ENCODE results near the gene SCN5A.
"Not testable (repeated sequence)": the region's sequence is repeated elsewhere in the genome, so short reads cannot be mapped to it uniquely, and the experiment has no call there.

Gene SCN5A

GRCh38 chr3:38576526-38577370, 72.7 kb downstream of the SCN5A start:
- TF ChIP-seq JUND (IDR thresholded peaks at IDR 0.05; ENCODE audit: low read depth) = no peak

GRCh38 chr3:38576131-38576525, 73.4 kb downstream of the SCN5A start:
- DNase-seq (ENCODE audit: low read depth in 1 of 2, low spot score in 1 of 2) = no peak
- in situ Hi-C loops (cut with HindIII; ENCODE audit: low pct_unique_long_range_greater_than_20kb, low sequenced_read_pairs) = no loop called here
- no peak for TF ChIP-seq JUND (IDR thresholded peaks at IDR 0.05; ENCODE audit: low read depth)

More at GRCh38 chr3:38576526-38577370, 72.7 kb downstream of the SCN5A start:
- in situ Hi-C loops (cut with HindIII; ENCODE audit: low pct_unique_long_range_greater_than_20kb, low sequenced_read_pairs) = no loop called here
- no peak for DNase-seq (ENCODE audit: low read depth in 1 of 2, low spot score in 1 of 2)

GRCh38 chr3:38575279-38575843, 74.1 kb downstream of the SCN5A start:
- no peak for TF ChIP-seq JUND (IDR thresholded peaks at IDR 0.05; ENCODE audit: low read depth)
- in situ Hi-C loops (cut with HindIII; ENCODE audit: low pct_unique_long_range_greater_than_20kb, low sequenced_read_pairs) = no loop called here

GRCh38 chr3:38574411-38575278, 74.8 kb downstream of the SCN5A start:
- no peak for TF ChIP-seq JUND (IDR thresholded peaks at IDR 0.05; ENCODE audit: low read depth)
- DNase-seq (ENCODE audit: low read depth in 1 of 2, low spot score in 1 of 2) = no peak
- in situ Hi-C loops (cut with HindIII; ENCODE audit: low pct_unique_long_range_greater_than_20kb, low sequenced_read_pairs) = no loop called here

More at GRCh38 chr3:38575279-38575843, 74.1 kb downstream of the SCN5A start:
- no peak for DNase-seq (ENCODE audit: low read depth in 1 of 2, low spot score in 1 of 2)

GRCh38 chr3:38573556-38573955, 75.9 kb downstream of the SCN5A start:
- in situ Hi-C loops (cut with HindIII; ENCODE audit: low pct_unique_long_range_greater_than_20kb, low sequenced_read_pairs) = no loop called here
- TF ChIP-seq JUND (IDR thresholded peaks at IDR 0.05; ENCODE audit: low read depth) = no peak
- DNase-seq (ENCODE audit: low read depth in 1 of 2, low spot score in 1 of 2) = no peak

GRCh38 chr3:38573111-38573510, 76.4 kb downstream of the SCN5A start:
- DNase-seq (ENCODE audit: low read depth in 1 of 2, low spot score in 1 of 2) = no peak
- in situ Hi-C loops (cut with HindIII; ENCODE audit: low pct_unique_long_range_greater_than_20kb, low sequenced_read_pairs) = no loop called here
- TF ChIP-seq JUND (IDR thresholded peaks at IDR 0.05; ENCODE audit: low read depth) = no peak

- no peak for DNase-seq (ENCODE audit: low read depth in 1 of 2, low spot score in 1 of 2)
- TF ChIP-seq JUND (IDR thresholded peaks at IDR 0.05; ENCODE audit: low read depth) = no peak
- in situ Hi-C loops (cut with HindIII; ENCODE audit: low pct_unique_long_range_greater_than_20kb, low sequenced_read_pairs) = no loop called here
Measured at GRCh38 chr3:38567498-38567897, 82.0 kb downstream of the SCN5A start.

- DNase-seq (ENCODE audit: low read depth in 1 of 2, low spot score in 1 of 2); in situ Hi-C loops (cut with HindIII; ENCODE audit: low pct_unique_long_range_greater_than_20kb, low sequenced_read_pairs): not testable (repeated sequence)
Measured at GRCh38 chr3:38566794-38567193, 82.7 kb downstream of the SCN5A start.

GRCh38 chr3:38566215-38566528, 83.3 kb downstream of the SCN5A start:
- no peak for TF ChIP-seq JUND (IDR thresholded peaks at IDR 0.05; ENCODE audit: low read depth)
- in situ Hi-C loops (cut with HindIII; ENCODE audit: low pct_unique_long_range_greater_than_20kb, low sequenced_read_pairs) = no loop called here
- DNase-seq (ENCODE audit: low read depth in 1 of 2, low spot score in 1 of 2) = no peak

- no peak for DNase-seq (ENCODE audit: low read depth in 1 of 2, low spot score in 1 of 2)
- no peak for TF ChIP-seq JUND (IDR thresholded peaks at IDR 0.05; ENCODE audit: low read depth)
- in situ Hi-C loops (cut with HindIII; ENCODE audit: low pct_unique_long_range_greater_than_20kb, low sequenced_read_pairs) = no loop called here
Measured at GRCh38 chr3:38565339-38566214, 83.9 kb downstream of the SCN5A start.

GRCh38 chr3:38564631-38565338, 84.7 kb downstream of the SCN5A start:
- in situ Hi-C loops (cut with HindIII; ENCODE audit: low pct_unique_long_range_greater_than_20kb, low sequenced_read_pairs) = no loop called here
- no peak for DNase-seq (ENCODE audit: low read depth in 1 of 2, low spot score in 1 of 2)
- TF ChIP-seq JUND (IDR thresholded peaks at IDR 0.05; ENCODE audit: low read depth) = no peak

All from T47D (cell line).